ENCODE measurements around the gene CORO2B.

- TF ChIP-seq POLR2A (IDR thresholded peaks at IDR 0.05) (no peak), CTCF (IDR thresholded peaks at IDR 0.05) (no peak)
Measured at GRCh38 chr15:68711406-68711805, 132.6 kb downstream of the CORO2B start.

Data from thyroid gland (tissue), 4 donors.